HCT116 (cell line): ENCODE measurements around the gene CRIP1.

Experiments
- POLR2AphosphoS5 ChIP-seq: IDR thresholded peaks from 2 replicates; pipeline ENCODE4 v1.6.1; 2011; ENCODE audit warnings: mild to moderate bottlenecking, low read depth, low read length, moderate library complexity
- SRF ChIP-seq: IDR thresholded peaks from 2 replicates; pipeline ENCODE4 v1.6.1; 2012; ENCODE audit warnings: low read depth
- TF ChIP-seq, protein P1 (sequence below), 3 experiments: fragments of 200-600 bp in 1 of 3; sonication (generic) in 1 of 3; IDR thresholded peaks in 2 of 3; conservative IDR thresholded peaks in 1 of 3; 2 replicates each; pipeline ENCODE4 v1.5.1; 2012 to 2017; ENCODE audit warnings: low read depth in 2 of 3, low read length in 2 of 3, antibody characterized with exemption in 1 of 3, borderline replicate concordance in 1 of 3, control low read depth in 1 of 3, mild to moderate bottlenecking in 1 of 3, mixed read lengths in 1 of 3, mixed run types in 1 of 3, moderate library complexity in 1 of 3; ENCODE audit not compliant: insufficient read depth in 1 of 3
- TF ChIP-seq, protein P2 (sequence below): IDR thresholded peaks from 2 replicates; pipeline ENCODE4 v1.6.1; 2012

DNA sequence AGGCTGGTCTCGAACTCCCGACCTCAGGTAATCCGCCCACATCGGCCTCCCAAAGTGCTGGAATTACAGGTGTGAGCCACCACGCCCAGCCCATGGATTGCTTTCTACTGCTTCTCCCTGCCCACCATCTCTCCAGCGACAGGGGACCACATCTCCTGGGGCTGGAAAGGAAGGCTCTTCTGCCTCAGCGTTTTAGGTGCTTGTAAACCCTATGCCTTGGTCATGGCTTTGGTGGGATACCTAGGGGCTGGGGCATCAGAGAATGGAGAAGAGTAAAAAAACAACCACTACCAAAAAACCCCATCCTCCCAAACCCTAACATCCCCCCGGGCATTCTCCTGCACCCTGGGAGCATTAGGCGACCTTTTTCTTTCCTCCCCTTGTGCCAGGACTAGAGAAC, 38.6 kb downstream of the CRIP1 start:
- TF ChIP-seq SRF (no peak), POLR2AphosphoS5 (no peak)
- TF ChIP-seq, protein P1, sequence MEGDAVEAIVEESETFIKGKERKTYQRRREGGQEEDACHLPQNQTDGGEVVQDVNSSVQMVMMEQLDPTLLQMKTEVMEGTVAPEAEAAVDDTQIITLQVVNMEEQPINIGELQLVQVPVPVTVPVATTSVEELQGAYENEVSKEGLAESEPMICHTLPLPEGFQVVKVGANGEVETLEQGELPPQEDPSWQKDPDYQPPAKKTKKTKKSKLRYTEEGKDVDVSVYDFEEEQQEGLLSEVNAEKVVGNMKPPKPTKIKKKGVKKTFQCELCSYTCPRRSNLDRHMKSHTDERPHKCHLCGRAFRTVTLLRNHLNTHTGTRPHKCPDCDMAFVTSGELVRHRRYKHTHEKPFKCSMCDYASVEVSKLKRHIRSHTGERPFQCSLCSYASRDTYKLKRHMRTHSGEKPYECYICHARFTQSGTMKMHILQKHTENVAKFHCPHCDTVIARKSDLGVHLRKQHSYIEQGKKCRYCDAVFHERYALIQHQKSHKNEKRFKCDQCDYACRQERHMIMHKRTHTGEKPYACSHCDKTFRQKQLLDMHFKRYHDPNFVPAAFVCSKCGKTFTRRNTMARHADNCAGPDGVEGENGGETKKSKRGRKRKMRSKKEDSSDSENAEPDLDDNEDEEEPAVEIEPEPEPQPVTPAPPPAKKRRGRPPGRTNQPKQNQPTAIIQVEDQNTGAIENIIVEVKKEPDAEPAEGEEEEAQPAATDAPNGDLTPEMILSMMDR (IDR thresholded peaks at IDR 0.05 in 2 of 3, conservative IDR thresholded peaks at IDR 0.05 in 1 of 3; ENCODE audit: borderline replicate concordance in 1 of 3, insufficient read depth in 1 of 3, low read depth in 2 of 3, low read length in 2 of 3) = no peak
- TF ChIP-seq, protein P2, sequence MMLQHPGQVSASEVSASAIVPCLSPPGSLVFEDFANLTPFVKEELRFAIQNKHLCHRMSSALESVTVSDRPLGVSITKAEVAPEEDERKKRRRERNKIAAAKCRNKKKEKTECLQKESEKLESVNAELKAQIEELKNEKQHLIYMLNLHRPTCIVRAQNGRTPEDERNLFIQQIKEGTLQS = no peak
